GM21447 (cell line): Measurements from ENCODE around the gene EEF2.
"Not testable (repeated sequence)": the region's sequence is repeated elsewhere in the genome, so short reads cannot be mapped to it uniquely, and the experiment has no call there.

Experiments
- ATAC-seq: cut with Tn5 transposase; IDR thresholded peaks from one replicate; pipeline ENCODE4 v1.9.1; 2021; ENCODE audit not compliant: unreplicated experiment

The EEF2 gene

GRCh38 chr19:3950871-3951861 is 34.1 kb downstream of the EEF2 start:
- no peak for ATAC-seq

DNA sequence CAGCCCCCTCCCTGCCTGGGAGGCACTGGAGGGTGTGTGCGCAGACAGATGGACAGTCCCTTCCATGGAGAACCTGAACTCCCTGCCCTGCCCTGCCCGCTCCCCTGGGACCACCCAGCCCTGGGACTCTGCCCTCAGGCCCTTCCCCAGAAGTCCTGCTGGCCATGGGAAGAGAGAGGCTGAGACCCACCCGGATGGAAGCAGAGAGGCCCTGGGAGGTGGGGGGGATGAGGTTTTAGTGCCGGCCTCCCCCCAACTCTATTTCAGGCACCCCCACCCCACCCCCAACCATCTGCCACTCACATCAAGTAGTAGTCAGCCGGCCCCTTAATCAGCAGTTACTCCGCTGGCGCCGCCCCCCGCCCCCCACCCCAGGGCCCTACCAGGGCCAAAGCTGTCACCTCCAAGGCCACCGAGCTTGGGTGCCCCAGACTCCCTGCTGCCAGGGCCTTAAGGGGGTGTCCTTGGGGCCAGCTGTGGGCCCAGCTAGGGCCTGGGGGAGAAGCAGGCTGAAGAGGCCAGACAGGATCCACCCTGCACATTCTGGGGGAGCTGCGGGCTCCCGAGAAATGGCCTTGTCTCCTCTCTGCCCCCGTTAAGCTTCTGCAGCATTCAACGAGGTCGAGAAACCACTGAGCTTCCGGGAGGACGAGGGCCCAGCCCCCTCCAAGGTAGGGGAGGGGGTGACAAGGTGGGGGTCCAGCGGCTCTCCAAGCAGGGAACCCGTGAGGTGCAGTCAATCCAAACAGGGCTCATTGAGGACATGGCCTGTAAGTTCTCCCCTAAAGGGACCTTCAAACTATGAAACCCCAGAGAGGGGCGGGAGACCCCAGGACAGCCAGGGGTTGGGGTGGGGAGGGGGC is 35.0 kb downstream of the EEF2 start:
- ATAC-seq: no peak

- no peak for ATAC-seq
Measured at GRCh38 chr19:3949294-3949693, 36.0 kb downstream of the EEF2 start.

DNA sequence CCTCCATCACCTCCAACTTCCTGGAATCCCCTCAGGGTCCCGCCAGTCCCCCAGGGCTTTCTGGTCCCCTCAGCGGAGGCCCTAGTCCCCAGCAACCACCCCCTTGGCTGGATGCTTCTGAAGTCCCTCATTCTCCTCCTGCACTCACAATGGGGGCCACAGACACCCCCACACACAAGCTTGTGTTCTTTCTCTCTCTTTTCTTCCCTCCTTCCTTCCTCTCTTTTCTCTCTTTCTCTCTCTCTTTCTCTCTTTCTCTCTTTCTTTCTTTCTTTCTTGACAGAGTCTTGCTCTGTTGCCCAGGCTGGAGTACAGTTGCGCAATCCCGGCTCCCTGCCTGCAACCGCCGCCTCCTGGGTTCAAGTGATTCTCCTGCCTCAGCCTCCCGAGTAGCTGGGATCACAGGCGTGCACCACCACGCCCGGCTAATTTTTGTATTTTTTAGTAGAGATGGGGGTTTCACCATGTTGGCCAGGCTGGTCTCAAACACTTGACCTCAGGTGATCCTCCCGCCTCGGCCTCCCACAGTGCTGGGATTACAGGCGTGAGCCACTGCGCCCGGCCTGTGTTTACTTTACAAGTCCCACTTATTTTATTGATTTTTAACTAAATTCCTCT is 37.8 kb downstream of the EEF2 start:
- not testable (repeated sequence) for ATAC-seq

DNA sequence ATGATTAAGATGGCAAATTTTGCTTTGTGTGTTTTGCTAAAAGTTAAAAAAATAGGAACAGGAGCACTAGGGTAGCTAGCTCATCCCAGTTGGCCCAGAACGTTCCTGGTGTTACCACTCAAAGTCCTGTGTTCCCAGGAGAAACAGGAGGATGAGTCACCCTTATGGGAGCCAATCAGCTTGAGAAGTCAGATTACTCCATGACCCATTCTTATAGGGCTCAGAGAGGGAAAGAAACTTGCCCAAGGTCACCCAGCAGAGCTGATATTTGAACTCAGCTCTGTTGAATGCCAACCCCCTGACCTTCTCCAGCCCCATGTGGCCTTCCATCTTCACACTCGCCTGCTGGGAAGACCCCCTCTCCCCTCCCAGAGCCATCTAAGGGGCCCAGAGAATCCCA is 39.4 kb downstream of the EEF2 start:
- no peak for ATAC-seq

- no peak for ATAC-seq
Measured at GRCh38 chr19:3944018-3944721, 41.1 kb downstream of the EEF2 start.

DNA sequence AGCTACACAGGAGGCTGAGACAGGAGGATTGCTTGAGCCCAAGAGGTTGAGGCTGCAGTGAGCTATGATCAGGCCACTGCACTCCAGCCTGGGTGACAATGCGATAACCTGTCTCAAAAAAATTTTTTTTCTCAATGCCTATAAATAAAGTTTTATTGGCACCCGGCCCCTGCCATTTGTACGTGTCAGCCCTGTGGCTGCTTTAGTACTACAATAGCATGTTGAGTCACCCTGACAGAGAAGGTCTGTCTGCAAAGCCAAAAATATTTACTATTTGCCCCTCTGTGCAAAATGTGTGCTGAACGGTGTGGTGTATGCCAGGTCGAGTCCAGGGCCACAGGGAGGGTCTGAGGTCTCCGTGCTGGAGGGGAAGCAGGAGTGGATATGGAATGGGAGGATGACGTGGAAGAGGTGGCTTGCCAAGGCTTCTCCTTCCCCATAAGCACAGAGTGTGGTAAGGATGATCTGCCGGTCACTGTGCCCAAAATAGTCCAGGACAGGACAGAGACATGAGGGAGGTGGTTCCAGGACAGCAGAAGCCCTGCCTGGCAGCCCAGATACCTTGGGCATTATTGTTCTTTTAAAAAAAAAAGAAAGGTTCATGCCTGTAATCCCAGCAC is 42.4 kb downstream of the EEF2 start:
- no peak for ATAC-seq

DNA sequence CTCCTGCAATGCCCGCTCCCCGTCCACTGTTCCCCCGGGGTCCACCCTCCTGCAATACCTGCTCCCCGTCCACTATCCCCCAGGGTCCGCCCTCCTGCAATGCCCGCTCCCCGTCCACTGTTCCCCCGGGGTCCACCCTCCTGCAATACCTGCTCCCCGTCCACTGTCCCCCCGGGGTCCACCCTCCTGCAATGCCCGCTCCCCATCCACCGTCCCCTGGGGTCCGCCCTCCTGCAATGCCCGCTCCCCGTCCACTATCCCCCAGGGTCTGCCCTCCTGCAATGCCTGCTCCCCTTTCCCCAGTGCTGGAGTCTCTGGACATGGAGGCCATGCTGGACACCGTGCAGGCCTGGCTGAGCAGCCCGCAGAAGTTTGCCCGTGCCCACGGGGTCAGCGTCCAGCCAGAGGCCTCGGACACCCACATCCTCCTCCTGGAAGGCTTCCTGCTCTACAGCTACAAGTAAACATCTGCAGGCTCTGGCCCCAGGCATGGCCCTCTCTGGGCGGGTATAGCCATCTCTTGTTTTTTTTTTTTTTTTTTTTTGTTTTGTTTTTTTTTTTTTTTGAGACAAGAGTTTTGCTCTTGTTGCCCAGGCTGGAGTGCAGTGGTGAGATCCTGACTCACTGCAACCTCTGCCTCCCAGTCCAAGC is 46.8 kb downstream of the EEF2 start:
- ATAC-seq: not testable (repeated sequence)

- ATAC-seq: no peak
Measured at GRCh38 chr19:3936506-3937442, 48.5 kb downstream of the EEF2 start.

GRCh38 chr19:3932931-3933810 is 52.1 kb downstream of the EEF2 start, which contains the start of gene NMRK2:
Gene NMRK2, plus strand, starts transcription at chr19:3933069. Its CDS starts 603 bp downstream, at chr19:3933672.
- ATAC-seq: no peak

- ATAC-seq: no peak
Measured at GRCh38 chr19:3931041-3931440, 54.2 kb downstream of the EEF2 start.
